ENCODE results near the gene LPP. TPM values are rescaled to one million over a fixed set of nuclear protein-coding genes. Genes with fewer than 3 reads are reported as not detected.

The LPP gene
- total RNA-seq, 1 donor from 2014 or later = 14.2 TPM

DNA sequence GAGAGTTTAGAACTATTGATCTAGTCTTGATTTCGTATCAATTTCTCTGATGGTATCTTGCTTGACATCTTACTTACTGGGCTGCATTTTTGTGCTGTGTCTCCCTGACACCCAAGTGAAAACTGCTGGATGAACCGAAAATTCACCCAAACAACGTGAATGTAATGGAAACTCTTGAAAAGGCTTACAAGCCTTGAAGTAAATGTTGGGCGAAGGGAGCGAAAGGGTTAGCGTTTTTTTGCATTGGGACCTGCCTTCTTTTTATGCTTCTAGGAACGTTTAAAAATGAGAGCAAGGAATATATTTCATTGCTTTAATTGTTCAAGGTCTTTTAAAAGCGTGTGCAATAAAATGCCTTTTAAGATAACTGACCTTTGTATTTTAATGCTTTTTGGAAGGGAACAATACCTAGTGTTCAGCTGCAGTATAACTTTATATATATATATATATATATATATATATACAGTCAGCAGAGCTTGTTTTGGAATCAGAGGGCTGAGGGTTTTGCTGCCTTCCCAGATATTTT lies 94.1 kb downstream of the LPP start:
- H3K36me3 ChIP-seq (ENCODE audit: control insufficient read depth, insufficient read depth, low read length) = no peaks in the 10 kb centered on the region
- no peak for FAIRE-seq
- TF ChIP-seq, protein P1, sequence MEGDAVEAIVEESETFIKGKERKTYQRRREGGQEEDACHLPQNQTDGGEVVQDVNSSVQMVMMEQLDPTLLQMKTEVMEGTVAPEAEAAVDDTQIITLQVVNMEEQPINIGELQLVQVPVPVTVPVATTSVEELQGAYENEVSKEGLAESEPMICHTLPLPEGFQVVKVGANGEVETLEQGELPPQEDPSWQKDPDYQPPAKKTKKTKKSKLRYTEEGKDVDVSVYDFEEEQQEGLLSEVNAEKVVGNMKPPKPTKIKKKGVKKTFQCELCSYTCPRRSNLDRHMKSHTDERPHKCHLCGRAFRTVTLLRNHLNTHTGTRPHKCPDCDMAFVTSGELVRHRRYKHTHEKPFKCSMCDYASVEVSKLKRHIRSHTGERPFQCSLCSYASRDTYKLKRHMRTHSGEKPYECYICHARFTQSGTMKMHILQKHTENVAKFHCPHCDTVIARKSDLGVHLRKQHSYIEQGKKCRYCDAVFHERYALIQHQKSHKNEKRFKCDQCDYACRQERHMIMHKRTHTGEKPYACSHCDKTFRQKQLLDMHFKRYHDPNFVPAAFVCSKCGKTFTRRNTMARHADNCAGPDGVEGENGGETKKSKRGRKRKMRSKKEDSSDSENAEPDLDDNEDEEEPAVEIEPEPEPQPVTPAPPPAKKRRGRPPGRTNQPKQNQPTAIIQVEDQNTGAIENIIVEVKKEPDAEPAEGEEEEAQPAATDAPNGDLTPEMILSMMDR (IDR thresholded peaks at IDR 0.05; ENCODE audit: insufficient read depth, low read length, severe bottlenecking) = no peak
- H3K27me3 ChIP-seq (ENCODE audit: control insufficient read depth, insufficient read depth, low read length) = no peaks in the 10 kb centered on the region
- no peak for DNase-seq (ENCODE audit: low read depth)
- no peak overlapping the region for H3K4me3 ChIP-seq (ENCODE audit: low read depth, low read length)

DNA sequence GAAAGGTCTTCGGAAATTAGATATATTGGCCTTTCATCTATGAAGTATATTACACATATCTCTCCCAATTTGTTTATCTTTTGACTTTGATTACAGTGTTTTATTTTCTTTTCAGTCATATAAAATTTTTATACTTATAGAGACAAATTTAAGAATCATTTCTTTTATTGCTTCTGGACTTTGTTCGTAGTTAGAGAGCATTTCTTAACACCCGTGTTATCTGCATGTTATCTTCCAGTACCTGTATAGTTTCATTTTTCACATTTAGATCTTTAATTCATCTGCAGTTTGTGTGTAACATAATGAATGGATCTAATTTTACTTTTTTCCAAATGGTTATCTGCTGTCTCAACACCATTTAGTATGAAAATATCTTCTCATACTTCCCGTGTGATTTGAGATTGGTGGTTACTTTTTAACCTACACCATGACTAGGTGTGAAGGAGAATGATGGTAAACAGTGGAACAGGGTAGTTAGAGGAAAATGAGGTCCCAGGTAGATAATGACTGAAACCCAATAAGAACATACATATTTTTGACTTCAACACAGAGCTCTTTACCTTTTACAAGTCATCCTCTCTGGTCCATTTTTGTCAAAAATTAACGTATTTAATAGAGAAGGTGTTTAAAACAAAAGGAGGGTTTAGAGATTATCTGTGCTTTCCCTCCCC lies 99.3 kb downstream of the LPP start:
- TF ChIP-seq, protein P1 (IDR thresholded peaks at IDR 0.05; ENCODE audit: insufficient read depth, low read length, severe bottlenecking) = no peak
- Histone ChIP-seq H3K27me3 (ENCODE audit: control insufficient read depth, insufficient read depth, low read length) (no peaks in the 10 kb centered on the region), H3K36me3 (ENCODE audit: control insufficient read depth, insufficient read depth, low read length) (no peaks in the 10 kb centered on the region), H3K4me3 (ENCODE audit: low read depth, low read length) (no peak overlapping the region)
- FAIRE-seq (no peak), DNase-seq (ENCODE audit: low read depth) (no peak)

DNA sequence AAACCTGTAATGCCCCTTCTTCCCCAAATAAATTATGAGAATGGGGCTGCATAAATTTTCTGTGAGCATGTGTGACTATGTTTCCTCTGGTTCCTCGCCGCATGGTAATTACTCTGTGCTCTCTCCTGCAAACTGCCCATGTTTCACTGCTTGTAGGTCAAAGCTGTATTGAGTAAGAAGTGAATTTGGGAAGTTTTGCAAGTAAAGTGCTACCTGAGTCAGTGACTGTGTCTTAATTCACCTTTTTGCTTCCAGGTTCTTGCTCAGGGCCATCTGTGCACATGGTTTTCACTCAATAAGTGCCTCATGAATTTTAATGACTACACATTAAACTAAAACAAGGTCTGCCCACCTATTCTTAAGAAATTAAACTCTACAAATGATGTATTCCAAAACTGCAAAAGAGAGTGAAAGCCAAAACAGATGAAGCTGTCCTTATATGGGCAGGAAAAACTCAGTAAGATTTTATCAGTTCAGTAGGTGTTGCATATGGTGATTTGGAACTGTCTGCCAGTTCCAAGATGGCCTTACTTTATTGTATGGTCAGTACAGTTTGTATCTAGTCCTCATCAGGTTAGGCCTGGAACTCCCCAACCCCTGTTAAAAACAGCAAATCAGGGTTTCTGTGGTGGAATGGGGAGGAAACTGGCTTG lies 100.0 kb downstream of the LPP start:
- Histone ChIP-seq H3K4me3 (ENCODE audit: low read depth, low read length) (no peak overlapping the region), H3K27me3 (ENCODE audit: control insufficient read depth, insufficient read depth, low read length) (no peaks in the 10 kb centered on the region), H3K36me3 (ENCODE audit: control insufficient read depth, insufficient read depth, low read length) (no peaks in the 10 kb centered on the region)
- DNase-seq (ENCODE audit: low read depth) = no peak
- TF ChIP-seq, protein P1 (IDR thresholded peaks at IDR 0.05; ENCODE audit: insufficient read depth, low read length, severe bottlenecking) = no peak
- no peak for FAIRE-seq

DNA sequence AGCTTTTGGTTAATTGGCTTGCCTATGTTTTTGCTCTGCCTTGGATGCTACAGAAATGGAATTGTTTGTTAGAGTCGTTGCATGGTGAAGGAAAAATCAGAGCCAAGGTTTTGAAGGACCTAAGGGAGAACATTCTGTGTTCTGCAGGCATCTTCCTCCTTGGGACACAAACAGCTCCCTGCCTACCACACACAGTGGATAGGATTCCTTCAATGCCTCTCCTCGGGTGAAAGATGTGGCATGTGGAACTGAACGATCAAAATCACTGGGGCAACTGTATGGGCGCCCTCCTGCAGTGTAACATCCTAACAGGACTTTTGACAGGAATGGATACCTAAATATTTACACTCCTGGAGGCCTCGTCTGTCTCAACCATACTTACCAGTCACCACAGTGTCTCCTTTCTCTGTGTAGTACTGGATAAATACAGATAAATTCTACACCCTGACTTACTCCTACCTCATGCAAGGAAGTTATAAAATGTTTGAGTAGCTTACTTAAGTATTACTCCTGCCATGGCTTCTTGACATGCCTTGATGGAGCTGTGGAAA lies 100.6 kb downstream of the LPP start:
- no peak for DNase-seq (ENCODE audit: low read depth)
- no peak overlapping the region for H3K4me3 ChIP-seq (ENCODE audit: low read depth, low read length)
- H3K36me3 ChIP-seq (ENCODE audit: control insufficient read depth, insufficient read depth, low read length) = no peaks in the 10 kb centered on the region
- no peaks in the 10 kb centered on the region for H3K27me3 ChIP-seq (ENCODE audit: control insufficient read depth, insufficient read depth, low read length)
- FAIRE-seq = no peak
- TF ChIP-seq, protein P1 (IDR thresholded peaks at IDR 0.05; ENCODE audit: insufficient read depth, low read length, severe bottlenecking) = no peak

DNA sequence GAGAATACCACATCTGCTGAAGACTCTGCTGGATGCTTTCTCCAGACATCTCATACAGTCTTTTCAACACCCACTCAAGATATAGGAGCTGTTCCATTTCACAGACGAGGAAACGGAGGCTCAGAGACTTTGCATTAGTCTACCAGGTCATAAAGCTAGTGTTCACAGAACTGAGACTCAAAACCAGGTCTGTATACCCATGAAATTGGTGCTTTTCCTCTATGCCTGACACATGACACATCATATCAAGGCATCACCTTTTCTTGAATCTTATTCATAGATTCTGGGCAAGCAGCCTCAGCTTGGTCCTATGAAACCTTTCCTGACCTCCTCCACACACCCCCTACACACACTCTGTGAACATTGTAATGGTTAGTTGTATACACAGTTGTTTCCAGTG lies 101.2 kb downstream of the LPP start:
- no peaks in the 10 kb centered on the region for H3K36me3 ChIP-seq (ENCODE audit: control insufficient read depth, insufficient read depth, low read length)
- FAIRE-seq (no peak), DNase-seq (ENCODE audit: low read depth) (no peak)
- TF ChIP-seq, protein P1 (IDR thresholded peaks at IDR 0.05; ENCODE audit: insufficient read depth, low read length, severe bottlenecking) = no peak
- no peaks in the 10 kb centered on the region for H3K27me3 ChIP-seq (ENCODE audit: control insufficient read depth, insufficient read depth, low read length)
- H3K4me3 ChIP-seq (ENCODE audit: low read depth, low read length) = no peak overlapping the region
